ENCODE data around the gene PCSK6. TPM values are rescaled to one million over a fixed set of nuclear protein-coding genes. Genes with fewer than 3 reads are reported as not detected.

The PCSK6 gene
- total RNA-seq, 1 donor from 2014 or later, result 1.1 TPM

DNA sequence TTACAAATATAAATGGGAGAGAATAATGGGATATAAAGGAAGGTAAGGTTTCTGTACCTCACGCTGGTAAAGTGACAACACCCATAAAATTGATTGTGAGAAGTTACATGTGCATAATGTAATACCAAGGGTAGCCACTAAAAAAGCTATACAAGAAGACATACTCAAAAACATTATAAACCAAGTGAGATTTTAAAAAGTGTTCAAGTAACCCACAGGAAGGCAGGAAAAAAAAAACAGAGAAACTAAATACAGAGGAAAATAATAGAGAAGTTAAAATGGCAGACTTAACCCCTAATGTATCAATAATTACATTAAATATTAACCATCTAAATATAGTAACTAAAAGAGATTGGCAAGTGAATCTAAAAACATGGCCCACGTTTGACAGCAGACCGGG is 76.3 kb downstream of the PCSK6 start:
- no peaks in the 10 kb centered on the region for H3K27me3 Mint-ChIP-seq
- H3K4me3 Mint-ChIP-seq, result no peak overlapping the region
- H3K27ac Mint-ChIP-seq, result no peak overlapping the region
- intact Hi-C loops (cut with micrococcal nuclease), result no loop called here
- ChIA-PET CTCF (no interaction called here), POLR2A (no interaction called here)
- ATAC-seq (ENCODE audit: low read depth), result no peak
- H3K36me3 Mint-ChIP-seq (ENCODE audit: low read depth), result no peaks in the 10 kb centered on the region
- DNase-seq, result no peak
- peaks cover 45% of the 10 kb centered on the region for H3K4me1 Mint-ChIP-seq
- TF ChIP-seq, protein P1, sequence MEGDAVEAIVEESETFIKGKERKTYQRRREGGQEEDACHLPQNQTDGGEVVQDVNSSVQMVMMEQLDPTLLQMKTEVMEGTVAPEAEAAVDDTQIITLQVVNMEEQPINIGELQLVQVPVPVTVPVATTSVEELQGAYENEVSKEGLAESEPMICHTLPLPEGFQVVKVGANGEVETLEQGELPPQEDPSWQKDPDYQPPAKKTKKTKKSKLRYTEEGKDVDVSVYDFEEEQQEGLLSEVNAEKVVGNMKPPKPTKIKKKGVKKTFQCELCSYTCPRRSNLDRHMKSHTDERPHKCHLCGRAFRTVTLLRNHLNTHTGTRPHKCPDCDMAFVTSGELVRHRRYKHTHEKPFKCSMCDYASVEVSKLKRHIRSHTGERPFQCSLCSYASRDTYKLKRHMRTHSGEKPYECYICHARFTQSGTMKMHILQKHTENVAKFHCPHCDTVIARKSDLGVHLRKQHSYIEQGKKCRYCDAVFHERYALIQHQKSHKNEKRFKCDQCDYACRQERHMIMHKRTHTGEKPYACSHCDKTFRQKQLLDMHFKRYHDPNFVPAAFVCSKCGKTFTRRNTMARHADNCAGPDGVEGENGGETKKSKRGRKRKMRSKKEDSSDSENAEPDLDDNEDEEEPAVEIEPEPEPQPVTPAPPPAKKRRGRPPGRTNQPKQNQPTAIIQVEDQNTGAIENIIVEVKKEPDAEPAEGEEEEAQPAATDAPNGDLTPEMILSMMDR (IDR thresholded peaks at IDR 0.05), result no peak
- H3K9me3 Mint-ChIP-seq, result no peaks in the 10 kb centered on the region

DNA sequence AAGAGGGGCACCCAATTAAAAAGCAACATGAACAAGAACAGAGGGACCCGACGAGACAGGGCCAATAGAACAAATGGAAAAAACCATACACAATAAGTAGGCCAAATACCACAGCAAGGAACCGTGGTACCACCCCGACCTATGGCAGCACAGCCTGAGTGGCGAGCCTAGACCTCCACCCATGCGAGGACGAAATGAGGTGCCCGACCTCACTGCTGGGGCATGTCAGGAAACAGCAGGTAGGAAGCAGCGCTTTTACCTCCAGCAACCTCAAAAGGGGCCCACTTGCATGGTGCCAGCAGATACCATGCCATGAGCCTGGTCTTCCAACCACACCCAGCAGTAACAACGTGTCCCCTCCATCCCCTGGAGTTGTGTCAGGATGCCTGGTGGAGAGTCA is 77.9 kb downstream of the PCSK6 start:
- ChIA-PET POLR2A (no interaction called here), CTCF (no interaction called here)
- no peak for ATAC-seq (ENCODE audit: low read depth)
- Mint-ChIP-seq H3K9me3 (no peaks in the 10 kb centered on the region), H3K4me1 (peaks cover 62% of the 10 kb centered on the region), H3K36me3 (ENCODE audit: low read depth) (no peaks in the 10 kb centered on the region), H3K27me3 (no peaks in the 10 kb centered on the region), H3K4me3 (no peak overlapping the region), H3K27ac (no peak overlapping the region)
- no peak for DNase-seq
- intact Hi-C loops (cut with micrococcal nuclease), result no loop called here
- TF ChIP-seq, protein P1 (IDR thresholded peaks at IDR 0.05), result no peak

DNA sequence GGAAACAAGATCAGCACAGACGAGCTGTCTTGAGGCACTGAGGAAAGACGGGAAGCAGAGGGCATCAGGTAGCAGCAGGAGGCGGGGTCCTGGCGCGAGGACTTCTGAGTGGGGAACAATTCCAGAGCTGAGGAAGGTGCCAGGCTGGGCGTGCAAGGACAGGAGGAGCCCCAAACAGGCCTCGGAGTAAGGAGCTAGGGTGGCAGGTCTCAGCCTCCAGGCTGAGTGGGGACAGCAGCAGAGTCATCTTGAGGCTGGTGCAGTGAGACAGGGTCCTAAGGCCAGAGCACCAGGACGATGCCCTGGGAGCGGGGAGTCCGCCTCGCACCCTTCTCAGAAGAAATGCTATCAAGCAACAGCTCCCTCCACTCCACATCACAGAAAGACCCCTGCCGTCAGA is 78.4 kb downstream of the PCSK6 start:
- Mint-ChIP-seq H3K27ac (no peak overlapping the region), H3K4me1 (peaks cover 65% of the 10 kb centered on the region), H3K4me3 (peak overlapping the region; percentile 16), H3K36me3 (ENCODE audit: low read depth) (no peaks in the 10 kb centered on the region), H3K9me3 (no peaks in the 10 kb centered on the region), H3K27me3 (no peaks in the 10 kb centered on the region)
- ATAC-seq (ENCODE audit: low read depth) (no peak), DNase-seq (no peak)
- intact Hi-C loops (cut with micrococcal nuclease), result no loop called here
- TF ChIP-seq, protein P1 (IDR thresholded peaks at IDR 0.05), result no peak
- POLR2A ChIA-PET, result interaction anchor here (0.6 kb wide), 1 partner anchor 17 kb away, joined by 4 read pairs; no protein-coding TSS in a partner anchor
- CTCF ChIA-PET, result no interaction called here

DNA sequence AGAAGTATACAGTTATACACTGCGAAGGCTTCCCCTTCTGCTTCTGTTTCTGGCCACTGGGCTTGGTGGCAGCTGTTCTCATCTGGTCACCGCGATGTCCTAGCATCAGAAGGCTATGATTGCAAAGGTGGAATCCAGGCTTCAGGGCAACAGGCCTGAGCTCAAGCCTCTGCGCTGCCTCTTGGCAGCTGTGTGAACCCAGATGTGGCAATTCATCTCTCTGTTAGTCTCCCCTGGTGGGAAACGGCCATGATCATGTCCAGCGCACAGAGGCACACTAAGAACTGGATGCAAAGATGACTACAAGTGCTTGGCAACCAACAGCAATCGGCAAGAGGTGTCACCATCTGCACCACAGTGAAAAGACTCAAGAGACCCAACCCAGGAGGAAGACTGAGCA is 78.9 kb downstream of the PCSK6 start:
- H3K36me3 Mint-ChIP-seq (ENCODE audit: low read depth), result no peaks in the 10 kb centered on the region
- TF ChIP-seq, protein P1 (IDR thresholded peaks at IDR 0.05), result no peak
- H3K27me3 Mint-ChIP-seq, result no peaks in the 10 kb centered on the region
- CTCF ChIA-PET, result no interaction called here
- POLR2A ChIA-PET, result interaction anchor here (0.6 kb wide), 1 partner anchor 17 kb away, joined by 4 read pairs; no protein-coding TSS in a partner anchor
- no peak for ATAC-seq (ENCODE audit: low read depth)
- intact Hi-C loops (cut with micrococcal nuclease), result no loop called here
- H3K27ac Mint-ChIP-seq, result no peak overlapping the region
- H3K4me3 Mint-ChIP-seq, result no peak overlapping the region
- H3K4me1 Mint-ChIP-seq, result peaks cover 63% of the 10 kb centered on the region
- no peak for DNase-seq
- no peaks in the 10 kb centered on the region for H3K9me3 Mint-ChIP-seq

DNA sequence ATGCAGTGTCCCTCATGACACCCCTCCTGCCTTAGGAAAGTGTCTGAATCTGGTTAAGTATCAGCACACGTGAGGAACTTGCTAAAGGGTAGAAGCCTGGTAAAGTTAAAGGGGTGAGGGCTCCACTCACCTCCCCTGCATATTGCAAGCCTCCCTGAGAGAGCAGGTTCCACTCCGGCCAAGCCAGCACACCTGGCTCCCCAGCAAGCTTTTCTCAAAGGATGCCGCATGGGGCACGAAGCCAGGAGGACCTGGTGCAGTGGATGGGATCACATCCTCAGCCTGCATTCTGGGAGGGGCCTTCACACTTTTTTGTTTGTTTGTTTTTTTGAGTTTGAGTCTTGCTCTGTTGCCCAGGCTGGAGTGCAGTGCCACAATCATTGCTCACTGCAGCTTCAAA is 79.9 kb downstream of the PCSK6 start:
- no peaks in the 10 kb centered on the region for H3K9me3 Mint-ChIP-seq
- no peaks in the 10 kb centered on the region for H3K36me3 Mint-ChIP-seq (ENCODE audit: low read depth)
- intact Hi-C loops (cut with micrococcal nuclease), result loop anchor here (5.0 kb wide), 1 partner anchor 93 kb away; no protein-coding TSS in a partner anchor
- DNase-seq (no peak), ATAC-seq (ENCODE audit: low read depth) (no peak)
- peaks cover 62% of the 10 kb centered on the region for H3K4me1 Mint-ChIP-seq
- H3K27ac Mint-ChIP-seq, result no peak overlapping the region
- ChIA-PET CTCF (no interaction called here), POLR2A (no interaction called here)
- peaks cover 4% of the 10 kb centered on the region for H3K27me3 Mint-ChIP-seq
- TF ChIP-seq, protein P1 (IDR thresholded peaks at IDR 0.05), result no peak
- no peak overlapping the region for H3K4me3 Mint-ChIP-seq

All from activated B cell treated with CpG ODN at 0.5 μM for 24 hours (primary cell).